Measurements from ENCODE around the gene COX6B2.

COX6B2 gene

DNA sequence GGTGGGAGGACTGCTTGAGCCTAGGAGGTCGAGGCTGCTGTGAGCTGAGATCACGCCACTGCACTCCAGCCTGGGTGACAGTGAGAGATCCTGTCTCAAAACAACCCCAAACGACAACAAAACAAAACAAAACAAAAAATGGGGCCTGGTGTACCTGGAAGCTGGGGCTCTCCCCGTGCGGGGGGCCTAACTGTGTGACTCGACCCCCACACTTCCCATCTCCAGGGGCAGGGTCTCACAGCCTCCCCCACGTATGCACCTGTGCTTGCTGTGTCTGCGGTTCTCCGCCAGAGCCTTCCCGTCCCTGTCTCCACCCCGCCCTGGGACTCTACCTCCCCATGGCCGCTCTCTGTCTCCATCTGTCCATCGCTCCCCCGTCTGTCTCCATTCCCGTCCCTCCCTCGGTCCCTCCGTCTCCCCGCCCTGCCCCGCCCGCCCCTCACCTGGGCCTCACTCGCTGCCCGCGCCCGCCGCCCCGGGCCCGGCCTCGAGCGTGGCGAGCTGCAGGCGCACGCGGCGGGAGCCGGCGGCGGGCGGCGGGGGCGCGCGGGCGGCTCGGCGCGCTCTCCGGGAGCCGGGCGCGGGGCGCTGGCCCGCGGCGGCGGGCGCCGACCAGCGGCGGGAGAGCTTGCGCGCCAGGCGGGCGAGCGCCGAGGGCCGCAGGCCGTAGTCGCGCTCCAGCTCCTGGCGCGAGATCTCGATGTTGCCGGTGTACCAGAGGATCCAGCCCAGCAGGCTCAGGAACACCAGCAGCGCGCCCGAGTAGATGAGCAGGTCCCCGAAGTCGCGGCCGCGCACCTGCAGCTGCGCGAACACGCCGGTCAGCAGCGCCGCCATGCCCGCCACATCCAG, 29.0 kb upstream of the COX6B2 start:
- no peak for DNase-seq

DNA sequence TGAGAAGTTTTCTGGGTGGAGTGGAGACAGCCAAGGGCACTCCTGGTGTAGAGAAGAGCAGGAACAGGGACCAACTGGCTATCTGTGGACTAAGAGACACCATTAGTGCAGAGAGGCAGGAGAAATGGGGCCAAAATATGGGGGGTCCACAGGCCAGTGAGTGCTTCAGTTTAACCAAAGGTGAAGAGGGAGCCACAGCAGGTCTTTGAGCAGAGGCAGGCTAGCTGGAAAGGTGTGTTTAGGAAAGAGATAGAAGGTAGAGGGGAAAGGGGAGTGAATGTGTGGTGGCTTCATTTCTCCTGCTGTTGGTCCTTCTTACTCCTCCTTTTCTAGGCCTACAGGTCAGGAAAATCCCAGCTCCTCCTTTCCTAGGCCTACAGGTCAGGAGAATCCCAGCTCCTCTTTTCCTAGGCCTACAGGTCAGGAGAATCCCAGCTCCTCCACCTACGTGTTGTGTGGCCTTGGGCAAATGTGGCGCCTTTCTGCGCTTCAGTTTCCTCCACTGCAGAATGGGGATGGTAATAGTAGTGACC, 28.1 kb upstream of the COX6B2 start:
- DNase-seq: no peak

GRCh38 chr19:55382013-55382412, 27.5 kb upstream of the COX6B2 start:
- DNase-seq: no peak

DNA sequence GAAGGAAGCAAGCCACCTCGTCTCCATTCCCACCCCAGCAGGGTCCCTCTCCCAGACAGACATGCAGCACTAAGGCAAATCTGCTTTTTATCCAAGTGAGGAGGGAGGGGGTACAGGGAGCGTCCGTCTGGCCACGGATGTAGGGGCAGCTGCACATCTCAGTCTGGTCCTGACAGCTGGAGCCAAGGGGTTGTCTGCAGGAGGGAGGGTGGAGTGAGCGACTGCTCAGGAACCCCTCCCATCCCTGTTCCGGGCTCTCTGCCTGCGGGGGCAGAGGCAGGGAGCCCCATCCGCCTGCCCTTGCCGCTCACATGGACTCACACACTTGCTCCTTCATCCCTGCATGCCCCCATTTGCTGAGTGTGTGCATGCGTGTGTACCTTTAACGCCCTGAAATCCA, 24.7 kb upstream of the COX6B2 start:
- DNase-seq: no peak

GRCh38 chr19:55377356-55378131, 23.0 kb upstream of the COX6B2 start:
- no peak for DNase-seq

GRCh38 chr19:55376241-55376933, 21.9 kb upstream of the COX6B2 start, which contains the start of gene TMEM190:
Gene TMEM190 (plus strand): TSS chr19:55376826. CDS start chr19:55376854, 28 bp downstream.
- no peak for DNase-seq

GRCh38 chr19:55373993-55374757, 19.7 kb upstream of the COX6B2 start:
- no peak for DNase-seq

- DNase-seq: no peak
Observed at GRCh38 chr19:55373306-55373992, 18.9 kb upstream of the COX6B2 start.

DNA sequence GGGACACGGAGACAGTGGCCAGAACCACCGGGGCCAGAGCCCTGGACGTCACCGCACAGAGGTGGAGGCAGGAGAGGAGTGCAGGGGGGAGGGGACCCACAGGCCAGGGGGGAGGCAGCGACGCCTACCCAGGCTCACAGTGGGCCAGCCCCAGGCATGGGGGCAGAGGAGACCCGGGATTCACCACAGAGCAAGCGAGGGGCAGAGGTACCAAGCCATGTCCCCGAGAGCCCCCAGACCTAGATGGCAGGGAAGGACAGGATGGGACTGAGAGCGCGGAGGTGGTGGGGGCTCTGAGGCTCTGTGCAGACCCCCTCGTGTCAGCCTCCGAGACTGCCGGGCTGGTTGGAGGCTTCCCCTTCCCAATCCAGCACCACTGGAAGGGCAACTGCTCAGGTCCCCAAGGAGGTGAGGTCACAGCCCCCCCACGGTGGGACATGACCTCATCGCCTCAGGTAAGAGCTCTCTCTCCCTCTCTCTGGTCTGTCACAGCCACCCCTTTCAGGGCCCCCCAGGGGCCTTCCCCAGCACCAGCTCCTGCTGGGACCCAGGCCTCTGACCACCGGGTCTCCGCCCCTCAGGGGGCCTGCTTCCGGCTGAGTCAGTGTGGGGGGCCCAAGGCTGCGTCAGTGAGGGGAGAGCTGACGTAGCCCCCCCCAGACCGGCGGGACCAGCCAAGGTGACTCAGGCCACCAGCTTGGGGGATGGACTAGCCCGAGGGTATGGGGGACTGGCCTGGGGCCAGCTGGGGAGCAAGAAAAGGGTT, 18.0 kb upstream of the COX6B2 start:
- no peak for DNase-seq

GRCh38 chr19:55370305-55370988, 15.9 kb upstream of the COX6B2 start, which contains the start of gene IL11:
Gene IL11 (minus strand): TSS chr19:55370463. CDS start chr19:55370310, 153 bp downstream.
- DNase-seq: no peak

DNA sequence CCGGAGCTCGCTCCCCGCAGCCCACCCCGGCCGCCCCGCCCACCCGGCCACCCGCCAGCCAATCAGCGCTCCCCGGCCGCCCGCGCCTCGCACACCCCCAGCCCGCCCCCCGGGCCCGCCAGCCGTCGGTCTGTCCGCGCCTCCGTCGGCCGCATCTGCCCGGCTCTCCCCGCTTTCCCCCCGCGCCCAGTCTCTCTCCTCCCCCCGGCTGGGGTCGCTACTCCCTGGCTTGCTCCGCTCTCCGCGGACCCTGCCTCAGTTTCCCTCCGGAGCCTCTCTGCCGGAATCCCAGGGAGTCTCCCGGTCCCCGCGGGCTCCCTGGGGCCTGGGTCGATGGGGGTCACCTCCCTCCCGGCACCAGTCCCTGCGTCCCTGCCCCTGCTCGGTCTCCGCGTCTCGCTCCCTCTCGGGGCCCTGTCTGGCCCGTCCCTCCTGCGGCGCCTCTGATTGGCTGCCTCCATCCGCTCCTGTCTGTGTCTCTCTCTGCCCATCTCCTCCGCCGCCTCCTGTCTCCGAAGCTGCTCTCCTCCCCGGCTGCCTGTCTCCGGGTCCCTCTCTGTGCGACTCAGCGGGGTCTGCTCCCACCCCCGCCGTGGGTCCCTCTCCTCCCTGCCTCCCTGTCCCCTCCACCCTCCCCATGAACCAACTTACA, 15.3 kb upstream of the COX6B2 start:
- DNase-seq: no peak

GRCh38 chr19:55368701-55369563, 14.4 kb upstream of the COX6B2 start:
- no peak for DNase-seq

DNA sequence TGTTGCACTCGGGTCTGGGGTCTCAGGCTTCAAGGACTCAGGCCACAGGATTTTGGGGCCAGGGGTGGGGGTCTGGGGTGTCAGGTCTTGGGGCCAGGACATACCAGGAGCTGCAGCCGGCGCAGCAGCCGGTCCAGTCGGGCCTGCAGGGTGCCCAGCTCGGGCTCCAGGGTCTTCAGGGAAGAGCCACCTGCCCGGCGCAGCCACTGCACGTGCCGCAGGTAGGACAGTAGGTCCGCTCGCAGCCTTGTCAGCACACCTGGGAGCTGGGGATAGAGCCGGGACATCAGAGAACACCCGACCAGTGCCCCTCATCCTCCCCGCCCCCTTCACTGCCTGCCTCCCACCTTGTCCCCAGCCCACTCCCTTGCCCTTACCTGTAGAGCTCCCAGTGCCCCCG, 13.6 kb upstream of the COX6B2 start:
- DNase-seq: no peak

GRCh38 chr19:55366790-55367189, 12.3 kb upstream of the COX6B2 start:
- no peak for DNase-seq

- no peak for DNase-seq
Observed at GRCh38 chr19:55365964-55366363, 11.4 kb upstream of the COX6B2 start.

- no peak for DNase-seq
Observed at GRCh38 chr19:55365245-55365644, 10.7 kb upstream of the COX6B2 start.

- no peak for DNase-seq
Observed at GRCh38 chr19:55362990-55363716, 8.6 kb upstream of the COX6B2 start, which contains the start of gene GARIN5B. Gene GARIN5B (minus strand): TSS chr19:55363260. CDS start chr19:55363066, 194 bp downstream.

All from activated CD4-positive, CD25-positive, alpha-beta regulatory T cell (primary cell).